ENCODE results near the gene METAP1D.

The METAP1D gene

GRCh38 chr2:172000696-172001361 is 1.1 kb downstream of the METAP1D start:
- Histone ChIP-seq H3K9me3 (no peaks in the 10 kb centered on the region), H3K36me3 (no peaks in the 10 kb centered on the region), H3K27me3 (no peaks in the 10 kb centered on the region), H3K4me3 (ENCODE audit: low read depth, low read length) (peak overlapping the region; percentile 75), H3K4me1 (no peaks in the 10 kb centered on the region)
- DNase-seq = no peak
- TF ChIP-seq, protein P1, sequence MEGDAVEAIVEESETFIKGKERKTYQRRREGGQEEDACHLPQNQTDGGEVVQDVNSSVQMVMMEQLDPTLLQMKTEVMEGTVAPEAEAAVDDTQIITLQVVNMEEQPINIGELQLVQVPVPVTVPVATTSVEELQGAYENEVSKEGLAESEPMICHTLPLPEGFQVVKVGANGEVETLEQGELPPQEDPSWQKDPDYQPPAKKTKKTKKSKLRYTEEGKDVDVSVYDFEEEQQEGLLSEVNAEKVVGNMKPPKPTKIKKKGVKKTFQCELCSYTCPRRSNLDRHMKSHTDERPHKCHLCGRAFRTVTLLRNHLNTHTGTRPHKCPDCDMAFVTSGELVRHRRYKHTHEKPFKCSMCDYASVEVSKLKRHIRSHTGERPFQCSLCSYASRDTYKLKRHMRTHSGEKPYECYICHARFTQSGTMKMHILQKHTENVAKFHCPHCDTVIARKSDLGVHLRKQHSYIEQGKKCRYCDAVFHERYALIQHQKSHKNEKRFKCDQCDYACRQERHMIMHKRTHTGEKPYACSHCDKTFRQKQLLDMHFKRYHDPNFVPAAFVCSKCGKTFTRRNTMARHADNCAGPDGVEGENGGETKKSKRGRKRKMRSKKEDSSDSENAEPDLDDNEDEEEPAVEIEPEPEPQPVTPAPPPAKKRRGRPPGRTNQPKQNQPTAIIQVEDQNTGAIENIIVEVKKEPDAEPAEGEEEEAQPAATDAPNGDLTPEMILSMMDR (IDR thresholded peaks at IDR 0.05; ENCODE audit: low read depth, low read length) = no peak

DNA sequence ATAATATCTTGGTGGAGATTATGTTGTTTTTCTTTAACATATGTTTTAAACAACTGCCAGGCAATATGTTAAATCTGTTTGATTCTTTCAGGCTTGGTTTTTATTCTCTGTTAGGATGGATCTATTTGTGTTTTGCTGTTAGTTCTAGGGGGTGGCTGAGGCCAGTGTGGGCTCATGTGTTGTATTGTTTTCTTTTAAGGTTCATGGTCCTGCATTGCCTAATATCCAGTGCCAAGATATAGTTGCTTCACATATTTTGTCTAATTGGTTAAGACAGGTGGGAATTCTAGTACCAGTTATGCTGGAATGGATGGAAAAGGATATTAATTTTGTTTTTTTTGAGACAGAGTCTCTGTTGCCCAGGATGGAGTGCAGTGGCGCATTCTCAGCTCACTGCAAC is 7.6 kb downstream of the METAP1D start:
- Histone ChIP-seq H3K4me1 (no peaks in the 10 kb centered on the region), H3K4me3 (ENCODE audit: low read depth, low read length) (no peak overlapping the region), H3K9me3 (no peaks in the 10 kb centered on the region), H3K36me3 (no peaks in the 10 kb centered on the region), H3K27me3 (no peaks in the 10 kb centered on the region)
- DNase-seq = no peak
- TF ChIP-seq, protein P1 (IDR thresholded peaks at IDR 0.05; ENCODE audit: low read depth, low read length) = no peak

- no peak for DNase-seq
- TF ChIP-seq, protein P1 (IDR thresholded peaks at IDR 0.05; ENCODE audit: low read depth, low read length) = no peak
- H3K36me3 ChIP-seq = no peaks in the 10 kb centered on the region
- H3K27me3 ChIP-seq = no peaks in the 10 kb centered on the region
- H3K9me3 ChIP-seq = no peaks in the 10 kb centered on the region
- no peaks in the 10 kb centered on the region for H3K4me1 ChIP-seq
- H3K4me3 ChIP-seq (ENCODE audit: low read depth, low read length) = no peak overlapping the region
Measured at GRCh38 chr2:172009823-172010222, 10.1 kb downstream of the METAP1D start.

- Histone ChIP-seq H3K4me3 (ENCODE audit: low read depth, low read length) (no peak overlapping the region), H3K9me3 (no peaks in the 10 kb centered on the region), H3K36me3 (no peaks in the 10 kb centered on the region), H3K4me1 (no peaks in the 10 kb centered on the region), H3K27me3 (no peaks in the 10 kb centered on the region)
- TF ChIP-seq, protein P1 (IDR thresholded peaks at IDR 0.05; ENCODE audit: low read depth, low read length) = no peak
- DNase-seq = no peak
Measured at GRCh38 chr2:172011812-172012575, 12.2 kb downstream of the METAP1D start.

DNA sequence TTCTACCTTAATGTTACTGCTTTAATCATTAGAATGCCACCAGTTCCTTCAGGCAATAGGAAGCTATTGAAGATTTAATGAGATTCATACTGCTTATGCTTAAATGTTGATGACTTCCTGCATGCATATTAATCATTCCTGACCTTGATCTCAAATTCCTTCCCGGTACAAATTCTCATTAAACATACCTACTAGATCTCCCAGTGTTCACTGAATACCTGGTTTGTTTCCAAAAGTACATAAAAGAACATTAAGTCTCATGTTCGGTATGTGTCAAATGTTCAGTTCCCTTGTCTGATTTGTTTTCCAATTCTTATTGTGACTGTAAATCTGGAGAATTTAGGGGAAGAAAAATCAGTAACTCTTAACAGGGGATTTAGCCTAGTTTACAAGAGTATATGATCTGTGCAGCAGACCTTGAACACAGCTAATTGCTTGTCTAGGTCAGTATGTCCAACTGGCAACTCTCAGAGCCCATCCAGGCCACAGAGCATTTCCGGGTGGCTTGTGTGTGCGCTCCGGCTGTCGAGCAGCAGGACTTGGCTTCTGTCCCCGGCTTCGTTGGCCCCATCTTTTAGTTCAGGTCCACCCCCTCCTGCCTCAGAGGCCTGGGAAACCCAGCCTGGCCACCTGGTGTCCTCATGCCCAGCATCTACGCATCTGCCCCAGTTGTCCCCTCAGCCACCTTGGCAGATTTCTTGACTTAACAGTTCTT is 13.1 kb downstream of the METAP1D start:
- no peak for DNase-seq
- H3K27me3 ChIP-seq = no peaks in the 10 kb centered on the region
- H3K4me3 ChIP-seq (ENCODE audit: low read depth, low read length) = no peak overlapping the region
- TF ChIP-seq, protein P1 (IDR thresholded peaks at IDR 0.05; ENCODE audit: low read depth, low read length) = no peak
- no peaks in the 10 kb centered on the region for H3K4me1 ChIP-seq
- H3K36me3 ChIP-seq = no peaks in the 10 kb centered on the region
- H3K9me3 ChIP-seq = no peaks in the 10 kb centered on the region
